HepG2 (cell line): ENCODE results near the gene SCFD1. TPM values are rescaled to one million over a fixed set of nuclear protein-coding genes. Genes with fewer than 3 reads are reported as not detected.

ENCODE experiments used
- ATAC-seq: fragments of 200-7000 bp; cut with Tn5 transposase; 3 replicates; pipeline ENCODE4 v1.9.1; 2020; ENCODE audit warnings: mild to moderate bottlenecking, moderate library complexity
- BruUV-seq: library from RNA; stranded (reverse); fragments of 400-500 nt; replicated peaks from 2 replicates; lab custom pipeline; 2021; lab: Mats Ljungman, UMichigan
- CTCF ChIA-PET: fragments of 300-600 bp; formaldehyde crosslinking; extraction: SDS; loops from one replicate; lab custom pipeline; 2021; ENCODE audit warnings: low total read pairs, inconsistent platforms, low intra/inter-chr PET ratio; lab: Yijun Ruan, JAX
- POLR2A ChIA-PET: fragments of 350-600 bp; sonication (Branson Sonifier 250); formaldehyde crosslinking; loops from one replicate; lab custom pipeline; 2020; ENCODE audit warnings: antibody characterized with exemption, inconsistent platforms; lab: Yijun Ruan, JAX
- DNase-seq: peaks from one replicate; pipeline ENCODE4 v3.0.0-alpha.2; 2015; ENCODE audit warnings: low spot score
- FAIRE-seq: peaks from 3 replicates; lab custom pipeline; 2011; peaks lifted over from hg19 to GRCh38; lab: Jason Lieb, UNC
- H2AFZ ChIP-seq: one replicate; pipeline ENCODE4 v1.6.1; 2011; ENCODE audit warnings: low read length, inconsistent platforms
- H3K27ac ChIP-seq: fragments of 300-600 bp; 3 replicates; pipeline ENCODE4 v1.8.0; 2011; ENCODE audit warnings: mixed run types, mild to moderate bottlenecking, mixed read lengths, low read length, inconsistent platforms; ENCODE audit not compliant: insufficient read depth; ENCODE audit errors: extremely low read length
- H3K27me3 ChIP-seq, 2 experiments: fragments of 200-600 bp in 1 of 2; 2 replicates in 1 of 2; 3 replicates in 1 of 2; pipeline versions ENCODE4 v1.6.0 to v1.8.0; 2011; ENCODE audit warnings: low read length in 2 of 2, mild to moderate bottlenecking in 2 of 2, moderate library complexity in 2 of 2, inconsistent platforms in 1 of 2; ENCODE audit not compliant: insufficient read depth in 2 of 2, control insufficient read depth in 1 of 2
- H3K36me3 ChIP-seq, 2 experiments: fragments of 200-600 bp in 1 of 2; replicated peaks in 1 of 2; 2 replicates in 1 of 2; 3 replicates in 1 of 2; pipeline versions ENCODE4 v1.5.1 to v1.8.0; 2011; ENCODE audit warnings: low read length in 2 of 2, inconsistent platforms in 1 of 2; ENCODE audit not compliant: insufficient read depth in 2 of 2, control insufficient read depth in 1 of 2
- H3K4me1 ChIP-seq: 2 replicates; pipeline ENCODE4 v1.5.1; 2012; ENCODE audit warnings: low read length, inconsistent platforms; ENCODE audit not compliant: insufficient read depth
- H3K4me2 ChIP-seq: 2 replicates; pipeline ENCODE4 v1.6.0; 2011; ENCODE audit warnings: low read depth, low read length, inconsistent platforms
- H3K4me3 ChIP-seq, 3 experiments: fragments of 200-600 bp in 1 of 3; sonication (generic), shearing (Covaris generic) in 1 of 3; replicated peaks in 1 of 3; 2 replicates each; pipeline ENCODE4 v1.5.1; 2011 to 2016; ENCODE audit warnings: low read length in 3 of 3, inconsistent platforms in 2 of 3, low read depth in 2 of 3, mild to moderate bottlenecking in 2 of 3, control low read depth in 1 of 3, mixed read lengths in 1 of 3; ENCODE audit not compliant: insufficient read depth in 1 of 3
- H3K79me2 ChIP-seq: one replicate; pipeline ENCODE4 v1.6.1; 2011; ENCODE audit warnings: low read length, inconsistent platforms; ENCODE audit not compliant: insufficient read depth
- H3K9ac ChIP-seq: 2 replicates; pipeline ENCODE4 v1.6.0; 2011; ENCODE audit warnings: mild to moderate bottlenecking, low read depth, low read length, inconsistent platforms; ENCODE audit not compliant: insufficient read depth
- H3K9me3 ChIP-seq: 2 replicates; pipeline ENCODE4 v1.5.1; 2012; ENCODE audit warnings: mild to moderate bottlenecking, low read length
- H4K20me1 ChIP-seq: 2 replicates; pipeline ENCODE4 v1.6.0; 2011; ENCODE audit warnings: inconsistent platforms, mild to moderate bottlenecking, low read length, moderate library complexity; ENCODE audit not compliant: insufficient read depth
- CEBPB ChIP-seq: IDR thresholded peaks from 2 replicates; pipeline ENCODE4 v1.6.1; 2011; ENCODE audit warnings: low read depth, low read length, improper control_type of control experiment, borderline replicate concordance
- CTCF ChIP-seq: sonication (generic); formaldehyde crosslinking; IDR thresholded peaks from 2 replicates; pipeline ENCODE4 v1.5.0; 2020; ENCODE audit warnings: mild to moderate bottlenecking, missing genetic modification reagents, moderate library complexity
- FIP1L1 ChIP-seq: fragments of 200-400 bp; formaldehyde crosslinking; IDR thresholded peaks from 2 replicates; pipeline ENCODE4 v1.6.1; 2018; ENCODE audit warnings: low read depth, mild to moderate bottlenecking, low read length, moderate library complexity, borderline replicate concordance; ENCODE audit not compliant: insufficient read depth
- JUND ChIP-seq: sonication (generic); formaldehyde crosslinking; IDR thresholded peaks from 2 replicates; pipeline ENCODE4 v1.8.0; 2022; ENCODE audit warnings: mild to moderate bottlenecking, missing genetic modification reagents
- PRPF4 ChIP-seq: fragments of 200-400 bp; formaldehyde crosslinking; IDR thresholded peaks from 2 replicates; pipeline ENCODE4 v1.6.1; 2016; ENCODE audit warnings: low read length, low read depth; ENCODE audit not compliant: poor library complexity, severe bottlenecking
- SNRNP70 ChIP-seq: fragments of 200-400 bp; formaldehyde crosslinking; IDR thresholded peaks from 2 replicates; pipeline ENCODE4 v1.6.1; 2017; ENCODE audit warnings: mild to moderate bottlenecking, low read depth, low read length, moderate library complexity
- STAG1 ChIP-seq: sonication (generic); formaldehyde crosslinking; IDR thresholded peaks from 2 replicates; pipeline ENCODE4 v1.4.0; 2020; ENCODE audit warnings: missing genetic modification reagents
- THYN1 ChIP-seq: sonication (generic); formaldehyde crosslinking; IDR thresholded peaks from 2 replicates; pipeline ENCODE4 v1.8.1; 2023; ENCODE audit warnings: low read depth, mild to moderate bottlenecking, moderate library complexity, missing genetic modification reagents, borderline replicate concordance
- ZMYM3 ChIP-seq: sonication (generic); formaldehyde crosslinking; IDR thresholded peaks from 2 replicates; pipeline ENCODE4 v1.5.1; 2020; ENCODE audit warnings: mild to moderate bottlenecking, missing genetic modification reagents
- ZNF264 ChIP-seq: sonication (generic); formaldehyde crosslinking; IDR thresholded peaks from 2 replicates; pipeline ENCODE4 v1.4.0; 2020; ENCODE audit warnings: missing genetic modification reagents
- ZNF780A ChIP-seq: sonication (generic); formaldehyde crosslinking; IDR thresholded peaks from 2 replicates; pipeline ENCODE4 v1.8.0; 2022; ENCODE audit warnings: mild to moderate bottlenecking, missing genetic modification reagents, moderate library complexity
- ZNF788 ChIP-seq: sonication (generic); formaldehyde crosslinking; IDR thresholded peaks from 2 replicates; pipeline ENCODE4 v1.5.0; 2020; ENCODE audit warnings: mild to moderate bottlenecking, missing genetic modification reagents, borderline replicate concordance
- ZNF878 ChIP-seq: sonication (generic); formaldehyde crosslinking; IDR thresholded peaks from 2 replicates; pipeline ENCODE4 v1.8.1; 2023; ENCODE audit warnings: mild to moderate bottlenecking, missing genetic modification reagents, moderate library complexity
- ZNF879 ChIP-seq: sonication (generic); formaldehyde crosslinking; IDR thresholded peaks from 2 replicates; pipeline ENCODE4 v1.8.1; 2023; ENCODE audit warnings: missing genetic modification reagents
- WGBS: methylation state at CpG from one replicate; pipeline ENCODE4 v1.1.6; 2017; ENCODE audit warnings: low lambda C conversion rate; 5-methylcytosine and 5-hydroxymethylcytosine counted together
- in situ Hi-C: cut with HindIII; loops from 2 replicates; pipeline ENCODE4 v1.10.0; 2017; ENCODE audit warnings: low pct_unique_long_range_greater_than_20kb; ENCODE audit not compliant: extremely low pct_ligation_motif_present
- intact Hi-C: fragments of 100-400 bp; cut with micrococcal nuclease; formaldehyde crosslinking; loops from one replicate; pipeline ENCODE4 v1.10.0; 2022; ENCODE audit not compliant: unreplicated experiment
- polyA plus RNA-seq, 8 experiments: library from polyadenylated mRNA; depleted of rRNA in 3 of 8; stranded (reverse) in 7 of 8; unstranded in 1 of 8; fragments of >200 nt; fragmentation: Illumina TruSeq in 4 of 8; extraction: Trizol in 4 of 8; gene quantifications; 2 replicates each; pipeline versions ENCODE4 v1.2.1 to v1.2.3, GENCODE V29; 2011 to 2016; ENCODE audit warnings: low read depth in 4 of 8, missing spikeins in 1 of 8, mixed read lengths in 1 of 8; ENCODE audit not compliant: insufficient read depth in 1 of 8
- total RNA-seq, 5 experiments: library from RNA; depleted of rRNA; stranded (reverse); fragments of >200 nt; fragmentation: Illumina TruSeq; extraction: Trizol; gene quantifications; 2 replicates each; pipeline ENCODE4 v1.2.3, GENCODE V29; 2016; ENCODE audit warnings: low read depth in 1 of 5
- TF ChIP-seq, protein P1 (sequence below), 2 experiments: sonication (generic) in 1 of 2; formaldehyde crosslinking in 1 of 2; IDR thresholded peaks; 2 replicates each; pipeline versions ENCODE4 v1.6.1 to v1.9.0; 2014 to 2022; ENCODE audit warnings: antibody characterized with exemption in 1 of 2, borderline replicate concordance in 1 of 2, inconsistent platforms in 1 of 2, low read depth in 1 of 2, missing genetic modification reagents in 1 of 2

The SCFD1 gene
- total and polyA plus RNA-seq, 2 of the 13 experiments (the other 11 are each of a cell fraction or from before 2014, with no cell fraction given), result 235 to 256 TPM

- TF ChIP-seq, protein P1, sequence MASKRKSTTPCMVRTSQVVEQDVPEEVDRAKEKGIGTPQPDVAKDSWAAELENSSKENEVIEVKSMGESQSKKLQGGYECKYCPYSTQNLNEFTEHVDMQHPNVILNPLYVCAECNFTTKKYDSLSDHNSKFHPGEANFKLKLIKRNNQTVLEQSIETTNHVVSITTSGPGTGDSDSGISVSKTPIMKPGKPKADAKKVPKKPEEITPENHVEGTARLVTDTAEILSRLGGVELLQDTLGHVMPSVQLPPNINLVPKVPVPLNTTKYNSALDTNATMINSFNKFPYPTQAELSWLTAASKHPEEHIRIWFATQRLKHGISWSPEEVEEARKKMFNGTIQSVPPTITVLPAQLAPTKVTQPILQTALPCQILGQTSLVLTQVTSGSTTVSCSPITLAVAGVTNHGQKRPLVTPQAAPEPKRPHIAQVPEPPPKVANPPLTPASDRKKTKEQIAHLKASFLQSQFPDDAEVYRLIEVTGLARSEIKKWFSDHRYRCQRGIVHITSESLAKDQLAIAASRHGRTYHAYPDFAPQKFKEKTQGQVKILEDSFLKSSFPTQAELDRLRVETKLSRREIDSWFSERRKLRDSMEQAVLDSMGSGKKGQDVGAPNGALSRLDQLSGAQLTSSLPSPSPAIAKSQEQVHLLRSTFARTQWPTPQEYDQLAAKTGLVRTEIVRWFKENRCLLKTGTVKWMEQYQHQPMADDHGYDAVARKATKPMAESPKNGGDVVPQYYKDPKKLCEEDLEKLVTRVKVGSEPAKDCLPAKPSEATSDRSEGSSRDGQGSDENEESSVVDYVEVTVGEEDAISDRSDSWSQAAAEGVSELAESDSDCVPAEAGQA (IDR thresholded peaks at IDR 0.05; ENCODE audit: low read depth), result no peak
- TF ChIP-seq, protein P1 (CRISPR knock-in tag; IDR thresholded peaks at IDR 0.05; ENCODE audit: borderline replicate concordance), result no peak
- TF ChIP-seq ZNF780A (CRISPR knock-in tag) (no peak), CEBPB (peak; percentile 26; the same call in 1 of the 2 replicates), SNRNP70 (no peak)
Observed at GRCh38 chr14:30657050-30657449, 34.9 kb downstream of the SCFD1 start (continued).

DNA sequence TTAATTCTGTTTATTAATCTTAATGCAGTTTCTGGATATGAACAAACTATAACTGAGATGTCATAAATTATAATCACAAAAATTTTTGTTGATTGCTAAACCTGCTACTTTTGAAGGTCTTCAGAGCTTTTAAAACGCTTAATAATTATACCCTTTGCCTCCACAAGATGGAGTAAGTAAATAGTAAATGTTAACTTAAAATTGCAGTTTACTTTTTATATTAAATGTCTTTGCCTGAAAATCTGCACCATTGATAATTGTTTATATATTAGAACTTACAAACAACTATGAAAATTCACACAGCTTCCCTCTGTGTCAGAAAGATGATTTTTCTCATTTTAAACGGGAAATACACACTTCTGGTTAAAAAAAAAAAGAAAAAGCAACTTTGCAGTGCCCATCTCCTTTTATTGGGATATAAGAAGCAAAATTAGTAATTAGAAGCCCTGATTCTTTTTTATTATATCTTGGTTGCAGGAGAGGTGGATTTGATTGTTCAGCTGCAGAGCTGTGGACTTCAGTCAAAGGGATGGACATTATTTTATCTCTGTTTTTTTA, 35.6 kb downstream of the SCFD1 start:
- in situ Hi-C loops (no loop called here), intact Hi-C loops (loop anchor here (2.0 to 5.0 kb wide), 2 partner anchors 35 to 49 kb away; no protein-coding TSS in a partner anchor)
- Histone ChIP-seq H4K20me1 (peaks cover 12% of the 10 kb centered on the region), H3K4me3 (no peak overlapping the region), H3K4me2 (no peak overlapping the region), H3K9ac (no peak overlapping the region), H3K36me3 (peaks cover 33 to 93% of the 10 kb centered on the region in 2 experiments), H2AFZ (no peak overlapping the region), H3K4me1 (peaks cover 10% of the 10 kb centered on the region; the same call in 1 of the 2 replicates), H3K27ac (no peak overlapping the region), H3K9me3 (no peaks in the 10 kb centered on the region), H3K27me3 (no peaks in the 10 kb centered on the region), H3K79me2 (no peaks in the 10 kb centered on the region)
- no peak for FAIRE-seq
- ChIA-PET POLR2A (no interaction called here), CTCF (no interaction called here)
- BruUV-seq, result no TSS peak
- 76% methylated on average over 2 of the region's 2 CpGs for WGBS
- DNase-seq, result peak; percentile 39
- no peak for ATAC-seq
- TF ChIP-seq FIP1L1 (no peak), ZNF264 (CRISPR knock-in tag) (0 out of 2 replicates have a peak, but pooled peaks have one; percentile 12), ZNF879 (CRISPR knock-in tag) (no peak), CTCF (CRISPR knock-in tag) (peak; percentile 9; the same call in 1 of the 2 replicates), JUND (CRISPR knock-in tag) (no peak), ZNF878 (CRISPR knock-in tag) (no peak), ZMYM3 (CRISPR knock-in tag) (no peak), ZNF788 (CRISPR knock-in tag) (no peak), STAG1 (CRISPR knock-in tag) (peak; percentile 34), THYN1 (CRISPR knock-in tag) (0 out of 2 replicates have a peak, but pooled peaks have one; percentile 34), PRPF4 (no peak)
